NOMO-1 treated with dmso at 0.1 percent for 144 hours (cell line): Measurements from ENCODE around the gene ESPNL.
"Not testable (repeated sequence)": the region's sequence is repeated elsewhere in the genome, so short reads cannot be mapped to it uniquely, and the experiment has no call there.

Experiments
- DNase-seq: peaks from one replicate; lab custom pipeline; 2025; ENCODE audit not compliant: unreplicated experiment; lab: John Stamatoyannopoulos, UW

Gene ESPNL

DNA sequence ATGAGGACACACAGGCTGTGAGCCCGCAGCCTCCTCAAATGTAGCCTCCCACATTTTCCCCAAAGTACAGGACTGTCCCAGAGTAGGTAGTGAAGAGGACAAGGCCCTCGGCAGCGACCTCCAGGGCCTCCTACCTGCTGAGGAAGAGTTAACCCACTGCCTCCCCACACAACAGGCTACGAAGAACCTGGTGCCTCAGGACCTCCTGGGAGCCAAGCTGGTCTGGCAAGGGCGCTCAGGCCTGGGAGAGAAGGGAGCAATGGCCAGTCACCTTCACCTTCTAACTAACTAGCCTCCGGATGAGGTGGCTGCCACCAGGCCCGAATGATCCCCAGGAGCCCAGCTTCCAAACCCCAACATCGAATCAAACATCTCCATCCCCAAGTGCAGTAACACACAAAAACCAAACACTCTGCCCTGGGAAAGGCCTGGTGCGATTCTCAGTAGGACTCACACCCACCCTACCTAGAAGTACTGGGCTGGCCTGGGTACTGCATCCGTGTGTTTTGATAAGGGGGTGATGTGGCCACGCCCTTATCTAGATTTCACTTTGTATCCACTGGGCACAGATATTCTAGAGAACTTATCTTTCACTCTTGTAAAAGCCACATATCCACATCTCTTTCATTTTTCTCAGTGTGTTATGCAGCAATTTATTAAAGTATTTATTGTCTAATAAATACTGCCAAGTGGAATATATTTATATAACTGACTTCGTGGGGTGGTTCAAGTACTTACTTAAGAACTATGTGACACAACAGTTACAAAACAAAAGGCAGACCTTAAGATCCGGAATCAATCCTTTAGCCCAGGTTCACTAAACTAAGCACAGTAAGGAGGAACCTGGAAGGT, 68.3 kb downstream of the ESPNL start:
- no peak for DNase-seq

DNA sequence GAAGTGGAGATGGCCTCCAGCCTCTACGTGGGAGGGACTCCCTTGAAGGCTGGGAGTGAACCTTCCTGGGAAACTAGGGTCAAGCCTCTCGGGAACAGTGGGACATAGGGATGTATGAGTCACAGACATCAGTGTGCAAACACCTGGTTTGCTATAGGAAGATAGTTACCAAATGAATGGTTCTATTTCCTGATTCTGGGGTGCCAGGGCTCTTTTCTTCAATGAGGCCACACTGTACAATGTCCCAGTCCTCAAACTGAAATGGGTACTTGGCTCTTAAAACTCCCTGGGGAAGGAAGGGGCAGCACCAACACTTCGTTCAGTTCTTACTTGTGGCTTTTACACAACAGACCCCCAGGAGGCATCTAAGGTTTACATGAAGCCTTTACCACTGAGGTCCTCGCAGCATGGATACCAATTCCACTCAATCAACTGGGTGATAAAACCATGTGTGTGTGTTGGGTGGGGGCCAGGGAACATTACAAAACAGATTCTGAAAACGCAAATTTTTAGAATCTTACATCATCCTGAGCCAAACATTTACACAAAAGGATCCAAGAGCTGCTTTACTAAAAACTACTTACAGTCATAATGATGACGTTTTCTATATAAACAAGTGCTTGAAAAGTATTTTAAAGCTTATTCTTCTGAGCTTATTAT, 69.0 kb downstream of the ESPNL start:
- DNase-seq, result no peak

DNA sequence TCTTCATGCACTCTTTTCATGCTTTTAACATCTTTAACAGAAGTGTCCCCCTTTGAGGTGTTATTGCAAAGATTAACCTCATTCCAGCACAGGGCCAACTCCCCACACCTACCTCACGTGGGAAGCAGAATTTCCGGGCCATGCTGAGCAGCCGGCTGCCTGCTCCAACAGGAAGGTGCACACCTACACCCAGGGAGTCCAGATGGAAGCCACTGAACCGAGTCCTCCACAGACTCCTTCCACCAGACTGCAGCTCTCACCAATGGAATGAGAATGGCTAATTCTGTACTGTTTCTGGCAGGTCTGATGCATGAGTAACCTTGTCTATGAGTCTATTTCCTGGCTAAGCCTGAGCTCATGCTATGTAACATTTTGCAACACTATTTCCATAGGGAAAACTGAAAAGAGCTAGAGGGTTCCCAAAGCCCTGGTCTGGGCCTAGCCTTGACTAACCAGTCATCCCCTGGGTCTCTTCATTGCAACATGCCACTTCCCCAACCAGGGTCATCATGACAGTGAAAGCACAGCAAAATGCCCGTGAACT, 69.6 kb downstream of the ESPNL start:
- no peak for DNase-seq

DNA sequence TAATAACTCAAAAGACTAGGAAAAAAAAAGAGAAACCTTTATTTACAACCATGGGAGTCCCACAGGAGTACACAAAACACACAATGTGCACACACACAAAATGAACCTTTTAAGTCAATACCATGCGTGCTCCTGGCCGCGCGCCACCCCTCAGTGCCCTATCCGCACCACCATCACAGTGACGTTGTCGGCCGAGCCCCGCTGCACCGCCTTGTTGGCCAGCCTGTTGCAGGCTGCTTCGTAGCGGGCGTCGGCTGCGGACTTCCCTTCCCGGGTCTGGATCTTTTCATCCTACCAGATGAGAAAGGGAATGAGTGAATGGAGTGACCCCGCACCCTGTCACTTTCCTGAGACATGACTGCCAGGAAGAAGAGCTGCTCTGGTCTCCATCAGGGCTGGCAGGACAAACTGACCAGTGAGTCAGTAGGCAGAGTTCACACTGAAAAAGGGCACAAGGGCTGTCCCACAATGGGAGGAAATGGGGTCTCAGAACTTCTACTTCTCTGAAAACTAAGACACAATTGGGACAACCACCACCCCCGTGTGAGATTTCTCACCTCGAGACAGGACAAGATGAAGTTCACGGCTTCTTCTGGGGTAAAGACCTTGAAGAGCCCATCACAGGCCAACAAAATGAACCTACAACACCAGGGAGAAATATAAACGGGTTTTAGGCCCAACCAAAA, 70.4 kb downstream of the ESPNL start:
- DNase-seq, result no peak

DNA sequence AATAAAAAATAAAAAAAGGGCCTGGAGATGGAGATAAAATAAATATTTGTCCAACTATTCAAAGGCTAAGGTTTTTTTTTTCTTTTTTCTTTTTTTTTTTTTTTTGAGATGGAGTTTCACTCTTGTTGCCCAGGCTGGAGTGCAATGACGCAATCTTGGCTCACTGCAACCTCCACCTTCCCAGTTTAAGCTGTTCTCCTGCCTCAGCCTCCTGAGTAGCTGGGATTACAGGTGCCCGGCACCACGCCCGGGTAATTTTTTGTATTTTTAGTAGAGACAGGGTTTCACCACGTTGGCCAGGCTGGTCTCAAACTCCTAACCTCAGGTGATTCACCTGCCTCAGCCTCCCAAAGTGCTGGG, 70.9 kb downstream of the ESPNL start:
- DNase-seq, result not testable (repeated sequence)

DNA sequence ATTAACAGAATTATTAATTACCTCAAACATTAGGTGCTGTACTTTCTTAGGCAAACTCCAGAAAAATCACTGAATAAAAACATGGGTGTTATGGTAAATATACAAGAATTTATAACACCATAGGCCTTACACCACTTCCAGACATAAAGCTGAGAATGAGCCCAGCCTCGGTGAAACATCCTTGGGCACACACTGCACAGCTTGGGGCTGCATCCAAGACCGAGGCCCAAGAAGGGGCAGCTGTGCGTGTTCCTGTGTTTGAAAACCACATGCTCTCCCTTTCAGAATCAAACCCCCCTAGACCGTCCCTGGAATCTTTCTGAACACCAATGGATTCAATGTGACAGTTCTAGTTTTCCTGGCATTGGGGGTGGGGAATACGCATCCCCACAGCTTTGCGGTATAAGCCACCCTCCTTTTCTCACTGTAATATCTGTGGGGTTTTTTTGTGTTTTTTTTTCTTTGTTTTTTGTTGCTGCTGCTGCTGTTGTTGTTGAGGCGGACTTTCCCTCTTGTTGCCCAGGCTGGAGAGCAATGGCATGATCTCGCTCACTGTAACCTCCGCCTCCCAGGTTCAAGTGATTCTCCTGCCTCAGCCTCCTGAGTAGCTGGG, 71.5 kb downstream of the ESPNL start:
- DNase-seq, result no peak

DNA sequence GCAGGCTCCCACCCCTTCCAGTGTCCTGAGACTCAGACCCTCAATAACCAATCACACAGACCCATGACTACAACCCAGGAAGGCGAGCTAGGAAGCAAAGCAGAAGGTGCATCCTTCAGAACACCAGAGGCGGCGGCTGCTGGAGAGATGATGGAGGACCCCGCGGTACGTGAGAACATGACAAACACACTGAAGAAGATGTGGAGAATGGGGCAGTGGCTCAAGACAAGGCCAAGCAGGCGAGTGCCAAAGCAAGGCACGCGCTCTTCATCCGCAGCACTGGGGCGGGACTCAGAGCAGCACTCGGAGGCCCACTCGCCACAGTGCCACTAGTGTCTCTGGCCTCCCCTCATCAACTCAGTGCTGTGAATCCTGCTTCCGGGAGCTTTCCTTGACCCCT, 72.3 kb downstream of the ESPNL start:
- no peak for DNase-seq

DNA sequence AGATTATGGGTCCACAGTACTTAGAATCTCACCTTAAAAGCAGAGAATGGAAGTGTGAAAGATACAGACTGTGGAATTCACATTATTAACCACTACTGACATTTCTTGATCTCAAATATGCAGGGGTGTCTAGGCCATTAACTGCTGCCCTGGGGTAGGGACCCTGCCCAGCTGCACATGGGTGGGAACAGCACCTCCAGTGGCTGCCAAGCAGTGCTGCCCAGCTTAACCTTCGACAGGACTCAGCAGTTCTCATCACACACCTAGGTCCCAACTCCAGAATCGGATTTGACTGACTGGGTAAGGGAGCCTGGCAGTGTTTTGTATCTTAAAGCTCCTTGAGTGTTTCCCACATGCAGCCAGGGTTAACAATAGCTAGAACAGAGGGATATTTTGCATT, 73.6 kb downstream of the ESPNL start:
- DNase-seq, result no peak

DNA sequence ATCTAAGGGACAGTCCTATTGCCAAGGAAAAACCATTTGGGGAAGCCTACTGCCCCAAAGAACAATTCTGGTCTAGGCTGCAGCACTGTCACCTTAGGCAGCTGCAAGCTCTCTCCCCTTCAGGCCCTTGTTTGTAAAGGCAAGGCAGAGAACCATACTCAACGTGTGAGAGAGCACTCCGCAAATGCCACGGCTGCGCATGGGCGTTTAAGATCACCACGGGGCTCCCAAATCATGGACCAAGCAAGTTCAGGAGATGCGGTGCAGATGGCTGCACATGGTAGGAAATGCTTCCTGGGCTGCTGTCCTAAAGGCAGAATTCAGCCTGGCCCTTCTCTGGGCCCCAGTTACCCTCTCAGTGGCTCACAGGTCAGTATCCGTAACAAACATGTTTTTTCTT, 74.2 kb downstream of the ESPNL start:
- DNase-seq, result no peak

DNA sequence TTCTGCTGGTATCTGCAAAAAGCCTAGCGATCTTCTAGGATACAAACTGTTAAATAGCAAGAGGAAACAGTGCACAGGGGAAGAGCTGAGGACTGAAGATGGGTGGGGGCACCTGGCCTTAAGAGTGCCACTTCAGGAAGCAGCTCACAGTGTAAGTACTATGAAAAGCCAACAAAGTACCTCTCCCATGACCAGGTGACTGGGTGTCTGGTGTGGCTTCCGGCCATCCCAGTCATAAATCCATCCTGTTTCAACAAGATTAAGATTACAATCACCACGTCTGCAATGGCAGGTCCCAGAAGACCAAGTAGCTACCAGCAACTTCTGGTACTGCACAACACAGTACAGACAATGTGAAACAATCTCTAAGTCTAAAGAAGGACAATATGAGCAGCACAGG, 74.6 kb downstream of the ESPNL start:
- DNase-seq, result no peak

DNA sequence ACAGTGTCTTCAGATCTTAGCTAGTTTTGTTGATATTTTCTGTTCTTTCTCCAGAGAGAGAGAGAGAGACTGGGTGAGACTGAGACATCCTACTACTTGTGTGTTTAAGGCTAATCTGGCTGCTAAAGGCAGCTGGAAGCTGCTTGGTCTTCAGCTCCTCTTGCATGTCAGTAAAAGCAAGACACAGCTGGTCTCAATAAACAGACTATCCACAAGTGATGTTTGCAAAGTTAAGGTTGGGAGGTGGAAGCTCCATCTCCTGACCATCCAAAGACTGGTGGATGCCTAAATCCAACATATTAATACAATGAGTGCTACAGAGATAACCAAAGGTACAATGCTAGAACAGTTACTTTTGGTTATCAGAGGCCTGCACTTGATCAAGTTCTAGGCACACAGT, 76.5 kb downstream of the ESPNL start:
- DNase-seq, result no peak

DNA sequence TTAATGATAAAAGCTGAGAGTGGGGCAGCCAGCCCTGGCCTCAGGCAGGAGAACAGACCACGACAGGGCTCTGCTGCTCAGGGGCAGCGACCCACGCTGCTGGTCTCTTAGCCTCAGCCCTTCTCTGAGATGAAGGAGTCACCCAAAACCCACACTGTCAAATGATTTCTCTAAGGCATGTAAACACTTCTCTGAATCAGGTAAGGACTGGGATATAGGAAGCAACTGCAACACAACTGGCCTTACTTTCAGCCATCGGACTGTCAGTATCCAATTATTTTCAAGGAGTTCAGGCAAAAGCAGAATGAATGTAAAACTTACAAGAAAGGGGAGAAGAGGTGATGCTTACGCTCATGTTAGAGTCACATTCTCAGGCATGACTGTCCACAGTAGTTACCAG, 80.4 kb downstream of the ESPNL start:
- DNase-seq, result no peak

DNA sequence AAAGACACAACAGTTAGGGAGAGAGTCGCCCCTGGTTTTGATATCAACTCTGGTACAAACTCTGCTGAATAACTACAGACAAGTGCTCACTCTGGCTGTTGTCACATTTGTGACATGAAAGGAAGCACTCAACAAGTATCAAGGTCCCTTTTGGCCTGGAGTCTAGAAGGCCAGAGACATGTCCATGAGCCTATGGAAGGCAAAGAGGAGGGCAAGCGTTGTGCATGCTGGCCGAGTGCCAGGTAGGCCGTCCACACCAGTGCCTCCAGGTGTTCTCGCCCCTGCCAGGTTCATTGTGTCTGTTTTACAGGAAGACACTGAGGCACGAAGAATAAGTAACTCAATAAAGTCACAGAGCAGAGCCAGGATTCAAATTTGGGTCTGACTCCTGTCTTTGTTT, 82.2 kb downstream of the ESPNL start:
- DNase-seq, result no peak
